HG02938 (cell line): ENCODE data around the gene MAGI2.

Experiments used
- ATAC-seq: cut with Tn5 transposase; IDR thresholded peaks from one replicate; pipeline ENCODE4 v1.9.1; 2021; ENCODE audit warnings: mild to moderate bottlenecking, moderate library complexity; ENCODE audit not compliant: unreplicated experiment

MAGI2 gene

DNA sequence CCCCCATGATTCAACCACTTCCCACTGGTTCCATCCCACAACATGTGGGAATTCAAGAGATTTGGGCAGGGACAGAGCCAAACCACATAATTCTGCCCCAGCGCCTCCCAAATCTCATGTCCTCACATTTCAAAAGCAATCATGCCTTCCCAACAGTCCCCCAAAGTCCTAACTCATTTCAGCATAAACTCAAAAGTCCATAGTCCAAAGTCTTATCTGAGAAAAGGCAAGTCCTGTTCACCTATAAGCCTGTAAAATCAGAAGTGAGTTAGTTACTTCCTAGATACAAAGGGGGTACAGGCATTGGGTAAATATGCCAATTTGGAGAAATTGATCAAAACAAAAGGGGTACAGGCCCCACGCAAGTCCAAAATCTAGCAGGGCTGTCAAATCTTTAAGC is 272.9 kb downstream of the MAGI2 start:
- ATAC-seq = no peak

- ATAC-seq = no peak
These were observed 276.5 kb downstream of the MAGI2 start for GRCh38 chr7:79176859-79177477.

DNA sequence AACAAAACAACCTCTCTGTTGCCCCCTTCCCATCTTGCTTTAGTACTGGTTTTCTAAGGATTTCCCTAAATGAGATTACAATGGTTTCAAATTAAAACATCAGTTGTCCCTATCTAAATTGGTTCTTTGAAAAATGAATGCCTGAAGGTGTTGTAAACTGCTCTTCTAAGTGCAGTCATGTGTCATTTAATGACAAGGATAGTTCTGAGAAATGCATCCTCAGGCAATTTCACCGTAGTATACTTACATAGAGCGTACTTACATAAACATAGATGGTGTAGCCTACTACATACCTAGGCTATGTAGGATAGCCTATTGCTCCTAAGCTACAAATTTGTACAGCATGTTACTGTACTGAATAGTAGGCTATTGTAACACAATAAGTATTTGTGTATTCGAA is 278.1 kb downstream of the MAGI2 start:
- ATAC-seq = no peak

DNA sequence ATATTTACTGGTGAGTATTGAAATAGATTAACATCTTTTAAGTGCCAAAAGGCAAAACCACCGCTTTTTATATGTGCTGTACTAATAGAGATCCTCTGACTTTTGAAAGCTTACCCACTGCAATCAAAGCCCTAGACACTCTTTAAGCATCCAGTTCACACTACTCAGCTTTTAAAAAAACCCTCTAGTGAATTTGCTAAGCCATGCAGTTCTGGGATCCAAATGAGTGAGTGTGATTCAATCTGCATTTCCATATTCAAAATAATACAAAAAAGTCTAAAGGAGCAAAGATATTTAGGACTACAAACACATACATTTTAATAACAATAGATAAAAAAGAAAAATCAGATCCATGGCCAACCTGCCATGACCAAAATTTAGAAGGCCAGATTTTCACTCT is 288.2 kb downstream of the MAGI2 start:
- ATAC-seq = no peak

GRCh38 chr7:79159040-79159664 is 294.3 kb downstream of the MAGI2 start:
- ATAC-seq = no peak

- no peak for ATAC-seq
These were observed 296.2 kb downstream of the MAGI2 start for GRCh38 chr7:79157281-79157680.

GRCh38 chr7:79149831-79150230 is 303.6 kb downstream of the MAGI2 start:
- no peak for ATAC-seq

DNA sequence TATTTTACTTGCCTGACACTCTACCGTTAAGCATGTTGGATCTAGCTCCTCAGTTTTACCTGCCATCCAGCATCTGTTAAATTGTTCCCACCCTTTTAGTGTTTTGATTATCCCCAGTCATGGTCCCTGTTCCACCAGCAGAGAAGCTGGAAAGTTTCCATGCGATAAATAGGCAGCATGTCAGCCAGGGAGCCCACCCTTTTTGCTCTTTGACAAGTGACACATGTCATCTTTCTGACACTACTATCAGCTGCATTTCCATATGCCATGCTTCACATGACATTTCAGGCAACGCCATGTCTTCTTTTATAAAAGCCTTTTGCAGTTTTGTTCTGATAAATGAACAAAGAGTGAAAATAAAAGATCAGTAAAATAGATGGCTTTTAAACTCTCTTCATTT is 310.8 kb downstream of the MAGI2 start:
- ATAC-seq = no peak

DNA sequence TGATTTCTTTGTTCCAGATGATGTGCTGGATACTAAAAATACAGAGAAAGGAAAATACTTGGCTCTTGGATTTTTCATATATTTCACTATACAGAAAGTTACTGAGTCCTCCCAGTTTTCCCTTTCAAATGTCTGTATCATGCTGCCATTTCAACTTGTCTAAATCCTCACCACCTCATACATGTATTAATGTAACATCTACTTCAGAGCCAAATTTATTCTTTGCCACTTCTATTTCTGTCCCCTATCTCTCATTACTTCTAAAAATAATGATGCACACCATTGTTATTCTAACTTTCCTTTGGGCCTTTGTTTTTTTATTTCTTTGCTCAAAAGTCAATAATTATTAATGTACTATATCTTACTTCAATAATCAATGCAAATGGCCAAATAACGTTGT is 312.2 kb downstream of the MAGI2 start:
- ATAC-seq = no peak

DNA sequence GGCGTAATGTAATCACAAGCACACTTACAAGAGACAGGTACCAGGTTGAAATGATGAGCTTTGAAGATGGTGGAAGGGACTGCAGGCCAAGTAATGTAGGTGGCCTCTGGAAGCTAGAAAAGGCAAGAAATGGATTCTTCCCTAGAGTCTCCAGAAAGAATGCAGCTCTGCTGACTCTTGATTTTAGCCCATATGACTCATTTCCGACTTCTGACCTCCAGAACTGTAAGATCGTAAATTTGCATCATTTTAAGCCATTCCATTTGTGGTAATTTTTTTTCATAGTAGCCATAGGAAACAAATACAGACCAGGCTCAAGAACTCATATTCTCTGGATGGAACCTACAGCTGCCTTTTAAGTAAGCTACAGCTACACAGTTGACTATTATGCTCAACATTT is 315.5 kb downstream of the MAGI2 start:
- no peak for ATAC-seq

DNA sequence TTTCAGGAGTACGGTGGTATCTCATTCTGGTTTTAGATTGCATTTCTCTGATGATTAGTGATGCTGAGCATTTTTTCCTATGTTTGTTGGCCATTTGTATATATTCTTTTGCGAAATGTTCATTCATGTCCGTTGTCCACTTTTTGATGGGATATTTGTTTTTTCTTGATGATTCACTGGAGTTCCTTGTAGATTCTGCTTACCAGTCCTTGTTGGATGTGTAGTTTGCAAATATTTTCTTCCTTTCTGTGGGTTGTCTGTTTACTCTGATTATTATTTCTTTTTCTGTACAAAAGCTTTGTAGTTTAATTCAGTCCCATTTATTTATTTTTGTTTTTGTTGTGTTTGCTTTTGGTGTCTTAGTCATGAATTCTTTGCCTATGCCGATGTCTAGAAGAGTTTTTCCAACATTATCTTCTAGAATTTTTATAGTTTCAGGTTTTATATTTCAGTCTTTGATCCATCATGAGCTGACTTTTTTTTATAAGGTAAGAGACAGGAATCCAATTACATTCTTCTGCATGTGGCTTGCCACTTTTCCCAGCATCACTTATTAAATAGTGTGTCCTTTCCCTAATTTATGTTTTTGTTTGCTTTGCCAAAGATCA is 320.5 kb downstream of the MAGI2 start:
- ATAC-seq = no peak

DNA sequence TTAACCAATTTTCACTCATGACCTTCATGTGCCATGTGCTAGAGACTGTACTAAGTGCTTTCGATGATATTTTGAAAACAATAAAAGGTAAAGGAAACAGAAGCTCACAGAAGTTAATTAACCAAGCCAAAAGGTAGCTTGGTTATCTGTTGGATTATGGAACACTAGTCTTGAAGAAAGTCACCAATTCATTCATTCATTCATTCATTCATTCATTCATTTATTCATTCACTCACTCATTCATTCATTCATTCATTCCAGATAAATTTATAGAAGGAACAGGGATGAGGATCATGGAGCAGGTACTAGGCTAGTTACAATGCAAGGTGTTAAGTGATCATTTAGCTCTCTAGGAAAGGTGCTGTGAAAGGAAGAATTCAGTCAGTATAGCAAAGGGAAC is 322.8 kb downstream of the MAGI2 start:
- no peak for ATAC-seq

DNA sequence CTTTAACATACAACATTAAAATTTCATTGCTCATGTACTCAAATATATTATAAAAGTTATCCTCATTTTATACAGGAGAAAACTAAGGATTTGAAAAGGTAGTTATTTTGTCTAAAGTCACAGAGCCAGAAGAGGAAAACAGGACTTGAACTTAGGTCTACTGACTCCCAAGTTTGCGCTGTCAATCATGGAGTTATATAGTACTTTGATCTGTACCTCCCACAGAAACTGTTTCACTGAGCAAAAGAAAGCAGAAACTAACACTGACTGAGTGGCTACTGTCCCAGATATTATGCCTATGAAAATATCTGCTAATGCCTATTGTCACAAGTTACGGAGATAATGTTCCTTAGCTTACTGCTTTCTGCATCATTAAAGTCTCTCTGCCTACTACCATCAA is 329.1 kb downstream of the MAGI2 start:
- no peak for ATAC-seq

- no peak for ATAC-seq
These were observed 335.3 kb downstream of the MAGI2 start for GRCh38 chr7:79118143-79118542.

- no peak for ATAC-seq
These were observed 357.1 kb downstream of the MAGI2 start for GRCh38 chr7:79096361-79096805.

GRCh38 chr7:79093421-79093820 is 360.0 kb downstream of the MAGI2 start:
- ATAC-seq = no peak

GRCh38 chr7:79091661-79092060 is 361.8 kb downstream of the MAGI2 start:
- ATAC-seq = no peak

DNA sequence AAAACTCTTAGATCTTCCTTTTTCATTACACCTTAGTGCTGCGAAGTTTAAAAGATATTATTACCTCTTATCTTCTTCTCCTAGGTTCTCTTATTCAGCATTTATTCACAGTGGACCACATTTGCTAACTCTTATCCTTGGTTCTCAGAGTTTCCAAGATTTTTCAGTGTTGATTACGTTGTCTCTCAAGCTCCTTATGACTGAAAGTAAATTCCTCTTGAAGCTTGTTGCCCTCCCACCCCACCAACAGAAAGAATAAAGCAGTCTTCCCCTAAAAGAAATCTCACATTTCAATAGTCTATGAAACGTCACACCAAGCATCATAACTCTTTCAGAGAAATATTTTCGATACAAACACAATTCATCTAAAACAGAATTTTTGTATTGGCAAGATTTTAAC is 362.5 kb downstream of the MAGI2 start:
- no peak for ATAC-seq

DNA sequence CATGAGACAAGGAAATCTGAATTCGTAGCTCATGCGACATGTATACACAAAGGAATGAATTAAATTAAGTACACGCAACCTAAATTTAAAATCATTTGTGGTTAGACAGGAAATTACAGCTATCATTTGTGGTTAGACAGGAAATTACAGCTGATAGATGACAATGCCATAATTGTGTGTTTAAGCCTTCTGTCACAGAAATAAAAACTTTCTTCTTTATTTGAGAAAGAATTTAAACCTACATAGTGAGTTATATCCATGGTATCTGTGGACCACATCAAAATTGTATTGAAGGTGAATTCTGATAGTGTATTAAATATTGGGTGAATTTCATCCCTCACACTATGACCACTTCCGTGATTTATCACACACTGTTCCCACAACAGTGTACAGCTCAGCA is 362.9 kb downstream of the MAGI2 start:
- no peak for ATAC-seq

GRCh38 chr7:79084423-79084822 is 369.0 kb downstream of the MAGI2 start:
- no peak for ATAC-seq

DNA sequence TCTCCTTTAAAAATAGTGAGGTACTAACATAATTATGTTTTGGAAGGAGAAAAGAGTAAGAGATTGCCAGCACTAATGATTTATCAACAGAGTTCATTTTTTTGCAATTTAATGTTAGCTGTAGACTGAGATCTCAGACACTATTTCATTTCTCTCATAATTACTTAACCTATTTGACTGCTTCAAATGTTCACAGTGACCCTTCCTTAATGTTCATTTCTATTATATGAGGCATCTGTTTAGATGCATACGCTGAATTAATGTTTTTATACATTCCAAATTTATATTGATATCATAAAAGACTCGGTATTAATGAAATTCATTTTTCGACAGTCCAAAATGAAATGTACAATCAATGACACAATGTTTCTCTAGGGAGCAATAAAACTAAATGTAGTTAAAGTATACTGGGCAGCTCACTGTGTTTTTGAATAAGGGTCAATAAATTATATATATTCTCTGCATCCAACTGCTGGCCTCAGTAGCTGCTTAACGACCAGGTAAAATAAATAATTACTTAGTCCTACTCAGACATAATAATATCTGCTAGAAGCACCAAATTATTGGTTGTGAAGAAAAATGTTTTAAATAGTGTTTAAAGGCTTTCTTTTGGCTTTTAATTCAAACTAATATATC is 373.4 kb downstream of the MAGI2 start:
- no peak for ATAC-seq

- ATAC-seq = no peak
These were observed 375.2 kb downstream of the MAGI2 start for GRCh38 chr7:79078273-79078672.
